IMR-90 (cell line): ENCODE results near the gene OR51E2. TPM values are rescaled to one million over a fixed set of nuclear protein-coding genes. Genes with fewer than 3 reads are reported as not detected.

ENCODE experiments used
- ATAC-seq: fragments of 200-7000 bp; cut with Tn5 transposase; 2 replicates; pipeline ENCODE4 v1.9.1; 2020; ENCODE audit warnings: low read depth, mild to moderate bottlenecking, moderate library complexity
- BruUV-seq: library from RNA; stranded (reverse); fragments of 400-500 nt; replicated peaks from 2 replicates; lab custom pipeline; 2021; lab: Mats Ljungman, UMichigan
- CTCF ChIA-PET: fragments of 300-600 bp; formaldehyde crosslinking; extraction: SDS; loops from one replicate; lab custom pipeline; 2021; ENCODE audit warnings: antibody characterized with exemption; lab: Yijun Ruan, JAX
- POLR2A ChIA-PET: fragments of 300-600 bp; sonication (Branson Sonifier 250); formaldehyde crosslinking; loops from one replicate; lab custom pipeline; 2022; ENCODE audit warnings: antibody characterized with exemption; ENCODE audit not compliant: unreplicated experiment; lab: Charles Lee
- DNase-seq: peaks from one replicate; pipeline ENCODE4 v3.0.0; 2013
- H2AFZ ChIP-seq: replicated peaks from 2 replicates; pipeline ENCODE3; 2013; ENCODE audit warnings: low read length, mild to moderate bottlenecking; ENCODE audit not compliant: poor library complexity
- H2AK5ac ChIP-seq: 2 replicates; pipeline ENCODE4 v1.6.1; 2013; ENCODE audit warnings: low read depth, low read length, inconsistent platforms
- H2AK9ac ChIP-seq: replicated peaks from 2 replicates; pipeline ENCODE3; 2013; ENCODE audit warnings: mild to moderate bottlenecking, low read depth, low read length, moderate library complexity; ENCODE audit not compliant: poor library complexity
- H2BK120ac ChIP-seq: 2 replicates; pipeline ENCODE4 v1.6.1; 2013; ENCODE audit warnings: low read depth, low read length, inconsistent platforms
- H2BK15ac ChIP-seq: 3 replicates; pipeline ENCODE4 v1.6.1; 2013; ENCODE audit warnings: low read depth, low read length, inconsistent platforms
- H2BK20ac ChIP-seq: 2 replicates; pipeline ENCODE4 v1.6.1; 2013; ENCODE audit warnings: low read depth, mild to moderate bottlenecking, inconsistent platforms, low read length, moderate library complexity
- H2BK5ac ChIP-seq: 2 replicates; pipeline ENCODE4 v1.6.1; 2013; ENCODE audit warnings: mild to moderate bottlenecking, low read depth, low read length, inconsistent platforms; ENCODE audit not compliant: poor library complexity, severe bottlenecking
- H3K14ac ChIP-seq: replicated peaks from 2 replicates; pipeline ENCODE4 v1.6.1; 2013; ENCODE audit warnings: low read depth, low read length, inconsistent platforms
- H3K18ac ChIP-seq: 2 replicates; pipeline ENCODE4 v1.6.1; 2013; ENCODE audit warnings: low read depth, low read length, control low read depth
- H3K23ac ChIP-seq: 2 replicates; pipeline ENCODE4 v1.6.1; 2013; ENCODE audit warnings: low read depth, low read length, inconsistent platforms
- H3K27ac ChIP-seq: 2 replicates; pipeline ENCODE4 v1.5.1; 2013; ENCODE audit warnings: mild to moderate bottlenecking, control low read depth, low read length; ENCODE audit not compliant: insufficient read depth
- H3K27me3 ChIP-seq: 2 replicates; pipeline ENCODE4 v1.6.1; 2013; ENCODE audit warnings: low read length; ENCODE audit not compliant: control insufficient read depth, insufficient read depth
- H3K36me3 ChIP-seq: 2 replicates; pipeline ENCODE4 v1.6.1; 2013; ENCODE audit warnings: low read length, mixed read lengths; ENCODE audit not compliant: control insufficient read depth, insufficient read depth
- H3K4ac ChIP-seq: 2 replicates; pipeline ENCODE4 v1.6.1; 2013; ENCODE audit warnings: low read depth, low read length, inconsistent platforms
- H3K4me1 ChIP-seq: 2 replicates; pipeline ENCODE4 v1.6.1; 2013; ENCODE audit warnings: low read length, mixed read lengths; ENCODE audit not compliant: control insufficient read depth, insufficient read depth
- H3K4me2 ChIP-seq: 2 replicates; pipeline ENCODE4 v1.6.1; 2013; ENCODE audit warnings: low read depth, mild to moderate bottlenecking, control low read depth, low read length, moderate library complexity
- H3K4me3 ChIP-seq: 2 replicates; pipeline ENCODE4 v1.5.1; 2013; ENCODE audit warnings: low read depth, mild to moderate bottlenecking, control low read depth, low read length, moderate library complexity; ENCODE audit not compliant: insufficient read depth
- H3K56ac ChIP-seq: 2 replicates; pipeline ENCODE4 v1.6.1; 2013; ENCODE audit warnings: low read length, inconsistent platforms; ENCODE audit not compliant: insufficient read depth; ENCODE audit errors: extremely low read depth
- H3K79me1 ChIP-seq, 2 experiments: 2 replicates each; pipeline ENCODE4 v1.6.1; 2013; ENCODE audit warnings: low read length in 2 of 2, inconsistent platforms in 1 of 2, low read depth in 1 of 2
- H3K9ac ChIP-seq: 2 replicates; pipeline ENCODE4 v1.6.1; 2013; ENCODE audit warnings: low read depth, low read length, control low read depth
- H3K9me1 ChIP-seq: 2 replicates; pipeline ENCODE4 v1.6.1; 2013; ENCODE audit warnings: low read length, inconsistent platforms; ENCODE audit not compliant: insufficient read depth
- H3K9me3 ChIP-seq: 2 replicates; pipeline ENCODE4 v1.6.1; 2013; ENCODE audit warnings: low read length; ENCODE audit not compliant: control insufficient read depth, insufficient read depth
- H4K20me1 ChIP-seq: 2 replicates; pipeline ENCODE4 v1.6.1; 2013; ENCODE audit warnings: low read length, inconsistent platforms; ENCODE audit not compliant: insufficient read depth
- H4K5ac ChIP-seq: 2 replicates; pipeline ENCODE4 v1.6.1; 2013; ENCODE audit warnings: mild to moderate bottlenecking, low read depth, low read length, control low read depth
- H4K8ac ChIP-seq, 2 experiments: 2 replicates each; pipeline ENCODE4 v1.6.1; 2013; ENCODE audit warnings: low read depth in 2 of 2, low read length in 2 of 2, control low read depth in 1 of 2, inconsistent platforms in 1 of 2
- H4K91ac ChIP-seq: 2 replicates; pipeline ENCODE4 v1.6.1; 2013; ENCODE audit warnings: low read depth, low read length, inconsistent platforms; ENCODE audit not compliant: insufficient read depth
- BHLHE40 ChIP-seq: fragments of 150-350 bp; IDR thresholded peaks from 2 replicates; pipeline ENCODE4 v1.6.1; 2016; ENCODE audit warnings: mild to moderate bottlenecking, low read depth, low read length
- CEBPB ChIP-seq: IDR thresholded peaks from 2 replicates; pipeline ENCODE4 v1.6.1; 2012; ENCODE audit warnings: low read depth, low read length, improper control_type of control experiment
- CHD1 ChIP-seq: IDR thresholded peaks from 2 replicates; pipeline ENCODE4 v1.6.1; 2012; ENCODE audit warnings: low read depth, low read length, improper control_type of control experiment
- MAFK ChIP-seq: IDR thresholded peaks from 2 replicates; pipeline ENCODE4 v1.6.1; 2012; ENCODE audit warnings: low read depth, low read length, improper control_type of control experiment
- MAZ ChIP-seq: IDR thresholded peaks from 2 replicates; pipeline ENCODE4 v1.6.1; 2012; ENCODE audit warnings: low read depth, mild to moderate bottlenecking, low read length, improper control_type of control experiment, moderate library complexity, borderline replicate concordance
- MXI1 ChIP-seq: IDR thresholded peaks from 2 replicates; pipeline ENCODE4 v1.6.1; 2012; ENCODE audit warnings: low read depth, mild to moderate bottlenecking, low read length, moderate library complexity, borderline replicate concordance
- NFE2L2 ChIP-seq: fragments of 150-350 bp; IDR thresholded peaks from 2 replicates; pipeline ENCODE4 v1.6.1; 2016; ENCODE audit warnings: low read depth, mild to moderate bottlenecking, low read length
- POLR2A ChIP-seq: IDR thresholded peaks from 2 replicates; pipeline ENCODE4 v1.6.1; 2012; ENCODE audit warnings: mild to moderate bottlenecking, low read depth, low read length
- RAD21 ChIP-seq: IDR thresholded peaks from 2 replicates; pipeline ENCODE4 v1.6.1; 2012; ENCODE audit warnings: low read length, improper control_type of control experiment
- RCOR1 ChIP-seq: IDR thresholded peaks from 2 replicates; pipeline ENCODE4 v1.6.1; 2012; ENCODE audit warnings: mild to moderate bottlenecking, low read length, improper control_type of control experiment; ENCODE audit not compliant: insufficient replicate concordance
- RFX5 ChIP-seq: IDR thresholded peaks from 2 replicates; pipeline ENCODE4 v1.8.0; 2012; ENCODE audit warnings: low read depth, mild to moderate bottlenecking, low read length, moderate library complexity
- SMC3 ChIP-seq: fragments of 150-350 bp; IDR thresholded peaks from 2 replicates; pipeline ENCODE4 v1.6.1; 2016; ENCODE audit warnings: low read depth, mild to moderate bottlenecking, antibody characterized with exemption, low read length, moderate library complexity
- WGBS, 2 experiments: methylation state at CpG; one replicate each; pipeline versions ENCODE4 v1.1.5 to v1.1.7; 2013; ENCODE audit warnings: missing lambda C conversion rate in 2 of 2; ENCODE audit not compliant: insufficient read length in 1 of 2; ENCODE audit errors: extremely low coverage in 2 of 2; 5-methylcytosine and 5-hydroxymethylcytosine counted together
- dilution Hi-C: fragments of 300-500 bp; cut with HindIII; formaldehyde crosslinking; loops from one replicate; pipeline ENCODE4 v1.14.3; 2018; ENCODE audit warnings: low sequenced_read_pairs; ENCODE audit not compliant: unreplicated experiment
- in situ Hi-C: fragments of 300-500 bp; cut with MboI; formaldehyde crosslinking; loops from 3 replicates; pipeline ENCODE4 v1.14.3; 2019; ENCODE audit warnings: low sequenced_read_pairs, inconsistent platforms, mixed read lengths
- intact Hi-C: fragments of 100-400 bp; cut with micrococcal nuclease; formaldehyde crosslinking; loops from 2 replicates; pipeline ENCODE4 v1.10.0; 2022
- polyA plus RNA-seq, 3 experiments: library from polyadenylated mRNA; depleted of rRNA; stranded (reverse); fragments of >200 nt; gene quantifications; 2 replicates each; pipeline ENCODE4 v1.2.3, GENCODE V29; 2012; ENCODE audit warnings: low replicate concordance in 1 of 3
- total RNA-seq: library from RNA; depleted of rRNA; stranded (reverse); fragments of >200 nt; gene quantifications from 2 replicates; pipeline ENCODE4 v1.2.3, GENCODE V29; 2012
- TF ChIP-seq, protein P1 (sequence below): fragments of 150-350 bp; IDR thresholded peaks from 2 replicates; pipeline ENCODE4 v1.6.1; 2016; ENCODE audit warnings: low read depth, mild to moderate bottlenecking, low read length, moderate library complexity, borderline replicate concordance
- TF ChIP-seq, protein P2 (sequence below): fragments of 150-350 bp; IDR thresholded peaks from 2 replicates; pipeline ENCODE4 v1.6.1; 2017; ENCODE audit warnings: mild to moderate bottlenecking, antibody characterized with exemption, low read length, low read depth
- TF ChIP-seq, protein P3 (sequence below): conservative IDR thresholded peaks from 2 replicates; pipeline ENCODE4 v1.5.1; 2012; ENCODE audit warnings: mild to moderate bottlenecking, low read depth, low read length, improper control_type of control experiment

OR51E2 gene
- total and polyA plus RNA-seq, 2 of the 4 experiments (the other 2 are of a cell fraction) = 0.72 to 1.3 TPM

DNA sequence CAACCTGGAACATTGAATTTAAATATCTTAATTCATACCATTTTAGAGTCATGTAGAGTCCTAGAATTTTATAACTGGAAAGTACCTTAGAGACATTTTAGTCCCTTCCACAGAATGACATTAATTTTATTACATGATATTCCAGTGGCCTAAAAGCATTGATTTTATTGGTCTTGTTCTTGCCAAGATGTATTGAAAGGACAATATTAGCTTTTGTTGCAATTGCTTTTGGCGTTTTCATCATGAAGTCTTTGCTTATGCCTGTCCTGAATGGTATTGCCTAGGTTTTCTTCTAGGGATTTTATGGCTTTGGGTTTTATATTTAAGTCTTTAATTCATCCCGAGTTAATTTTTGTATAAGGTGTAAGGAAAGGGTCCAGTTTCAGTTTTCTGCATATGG, 43.1 kb upstream of the OR51E2 start:
- no peak for TF ChIP-seq RFX5
- TF ChIP-seq NFE2L2 = no peak
- TF ChIP-seq RAD21 = no peak
- no peak for TF ChIP-seq POLR2A
- TF ChIP-seq SMC3 = no peak
- TF ChIP-seq, protein P1, sequence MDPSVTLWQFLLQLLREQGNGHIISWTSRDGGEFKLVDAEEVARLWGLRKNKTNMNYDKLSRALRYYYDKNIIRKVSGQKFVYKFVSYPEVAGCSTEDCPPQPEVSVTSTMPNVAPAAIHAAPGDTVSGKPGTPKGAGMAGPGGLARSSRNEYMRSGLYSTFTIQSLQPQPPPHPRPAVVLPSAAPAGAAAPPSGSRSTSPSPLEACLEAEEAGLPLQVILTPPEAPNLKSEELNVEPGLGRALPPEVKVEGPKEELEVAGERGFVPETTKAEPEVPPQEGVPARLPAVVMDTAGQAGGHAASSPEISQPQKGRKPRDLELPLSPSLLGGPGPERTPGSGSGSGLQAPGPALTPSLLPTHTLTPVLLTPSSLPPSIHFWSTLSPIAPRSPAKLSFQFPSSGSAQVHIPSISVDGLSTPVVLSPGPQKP = no peak
- TF ChIP-seq BHLHE40 = no peak
- TF ChIP-seq, protein P2, sequence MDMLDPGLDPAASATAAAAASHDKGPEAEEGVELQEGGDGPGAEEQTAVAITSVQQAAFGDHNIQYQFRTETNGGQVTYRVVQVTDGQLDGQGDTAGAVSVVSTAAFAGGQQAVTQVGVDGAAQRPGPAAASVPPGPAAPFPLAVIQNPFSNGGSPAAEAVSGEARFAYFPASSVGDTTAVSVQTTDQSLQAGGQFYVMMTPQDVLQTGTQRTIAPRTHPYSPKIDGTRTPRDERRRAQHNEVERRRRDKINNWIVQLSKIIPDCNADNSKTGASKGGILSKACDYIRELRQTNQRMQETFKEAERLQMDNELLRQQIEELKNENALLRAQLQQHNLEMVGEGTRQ = no peak
- no peak for TF ChIP-seq MXI1
- no peak for TF ChIP-seq RCOR1
- no peak for TF ChIP-seq CHD1
- no peak for TF ChIP-seq MAFK
- TF ChIP-seq MAZ = no peak
- no peak for TF ChIP-seq CEBPB
- TF ChIP-seq, protein P3, sequence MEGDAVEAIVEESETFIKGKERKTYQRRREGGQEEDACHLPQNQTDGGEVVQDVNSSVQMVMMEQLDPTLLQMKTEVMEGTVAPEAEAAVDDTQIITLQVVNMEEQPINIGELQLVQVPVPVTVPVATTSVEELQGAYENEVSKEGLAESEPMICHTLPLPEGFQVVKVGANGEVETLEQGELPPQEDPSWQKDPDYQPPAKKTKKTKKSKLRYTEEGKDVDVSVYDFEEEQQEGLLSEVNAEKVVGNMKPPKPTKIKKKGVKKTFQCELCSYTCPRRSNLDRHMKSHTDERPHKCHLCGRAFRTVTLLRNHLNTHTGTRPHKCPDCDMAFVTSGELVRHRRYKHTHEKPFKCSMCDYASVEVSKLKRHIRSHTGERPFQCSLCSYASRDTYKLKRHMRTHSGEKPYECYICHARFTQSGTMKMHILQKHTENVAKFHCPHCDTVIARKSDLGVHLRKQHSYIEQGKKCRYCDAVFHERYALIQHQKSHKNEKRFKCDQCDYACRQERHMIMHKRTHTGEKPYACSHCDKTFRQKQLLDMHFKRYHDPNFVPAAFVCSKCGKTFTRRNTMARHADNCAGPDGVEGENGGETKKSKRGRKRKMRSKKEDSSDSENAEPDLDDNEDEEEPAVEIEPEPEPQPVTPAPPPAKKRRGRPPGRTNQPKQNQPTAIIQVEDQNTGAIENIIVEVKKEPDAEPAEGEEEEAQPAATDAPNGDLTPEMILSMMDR = no peak
- Histone ChIP-seq H3K56ac (no peak overlapping the region), H4K8ac (no peak overlapping the region), H3K4ac (no peak overlapping the region), H2BK120ac (no peak overlapping the region), H2BK20ac (no peak overlapping the region), H3K27ac (no peak overlapping the region), H3K4me3 (no peak overlapping the region), H4K91ac (no peak overlapping the region), H3K14ac (no peak overlapping the region), H3K79me1 (no peaks in the 10 kb centered on the region), H3K4me2 (no peak overlapping the region), H2AK9ac (no peak overlapping the region), H3K36me3 (no peaks in the 10 kb centered on the region), H3K18ac (no peak overlapping the region), H4K20me1 (no peaks in the 10 kb centered on the region), H2AFZ (no peak overlapping the region), H4K5ac (no peak overlapping the region), H3K9me1 (no peaks in the 10 kb centered on the region), H3K27me3 (no peaks in the 10 kb centered on the region), H2AK5ac (no peak overlapping the region), H3K9ac (no peak overlapping the region), H2BK15ac (no peak overlapping the region), H3K23ac (no peak overlapping the region), H3K4me1 (no peaks in the 10 kb centered on the region), H3K9me3 (no peaks in the 10 kb centered on the region), H2BK5ac (no peak overlapping the region)
- in situ Hi-C loops = no loop called here
- WGBS, 2 experiments = no CpG with 5 or more reads among the region's 2 CpGs
- ATAC-seq = no peak
- no TSS peak for BruUV-seq
- intact Hi-C loops = no loop called here
- dilution Hi-C loops = no loop called here
- CTCF ChIA-PET = no interaction called here
- POLR2A ChIA-PET = no interaction called here
- no peak for DNase-seq
